NCI-H82 (cell line): ENCODE results near the gene RCSD1.

ENCODE experiments used
- DNase-seq: peaks from one replicate; lab custom pipeline; 2025; lab: John Stamatoyannopoulos, UW

RCSD1 gene

DNA sequence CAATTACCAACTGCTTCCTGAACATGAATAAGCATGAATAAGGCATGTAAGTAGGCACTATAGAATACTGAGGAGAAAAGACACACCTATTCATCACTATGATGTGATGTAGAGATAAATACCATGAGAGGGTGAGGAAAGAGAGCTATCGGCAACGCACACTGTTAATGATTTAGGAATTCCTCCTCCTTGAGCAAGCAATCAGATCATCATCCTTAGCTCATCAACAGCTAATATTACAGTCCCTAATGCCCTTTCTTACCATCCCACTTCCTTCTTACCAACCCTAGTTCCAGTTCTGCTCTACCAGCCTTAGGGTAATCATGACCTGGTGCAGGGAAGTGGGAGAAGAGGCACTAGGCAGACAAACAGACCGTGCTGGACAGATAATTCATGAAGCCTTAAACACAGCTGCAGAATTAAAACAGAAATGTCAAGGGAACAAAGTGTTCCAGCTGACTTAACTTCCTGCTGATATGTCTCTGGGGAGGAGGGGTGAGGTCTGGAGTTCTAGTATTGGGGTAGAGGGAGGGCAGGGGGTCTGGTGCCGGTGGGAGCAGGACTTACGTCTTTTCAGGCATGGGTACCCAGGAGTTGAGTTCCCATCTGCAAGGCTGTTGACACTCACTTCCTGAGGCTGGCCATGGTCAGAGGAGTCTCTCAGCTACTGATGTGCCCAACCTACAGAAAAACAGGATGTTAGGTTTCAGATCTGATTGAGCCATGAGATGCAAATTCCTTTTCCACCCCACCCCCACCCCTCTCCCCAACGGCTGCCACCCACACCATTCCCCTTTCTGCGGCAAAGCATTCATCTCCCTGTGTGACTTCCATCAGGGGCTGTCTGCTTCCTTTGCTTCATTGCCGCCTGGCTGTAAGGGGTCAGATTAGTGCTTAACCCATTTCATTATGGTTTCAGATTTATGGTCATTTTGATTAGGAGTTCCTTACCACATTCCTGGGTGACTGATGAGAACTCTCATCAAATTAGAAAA lies 12.6 kb upstream of the RCSD1 start:
- DNase-seq, result no peak

DNA sequence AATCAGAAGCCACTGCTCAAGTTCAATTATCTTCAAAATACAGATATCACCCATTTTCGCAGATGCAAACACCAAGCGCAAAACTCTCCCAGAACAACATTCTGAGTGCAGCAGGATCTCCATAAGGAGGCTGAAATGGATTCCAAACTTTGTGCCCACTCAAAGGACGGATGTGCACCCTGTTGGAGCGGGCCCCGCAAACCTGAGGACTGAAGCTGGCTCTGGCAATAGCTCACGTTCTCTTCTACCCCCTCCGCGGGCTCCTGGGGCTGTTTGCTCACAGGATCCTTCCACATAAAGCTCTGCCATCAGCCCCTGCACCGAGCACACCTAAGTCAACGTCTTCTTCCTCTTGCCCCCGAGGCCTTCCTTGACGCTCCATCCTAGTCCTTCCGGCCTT lies 11.7 kb upstream of the RCSD1 start:
- DNase-seq, result no peak

DNA sequence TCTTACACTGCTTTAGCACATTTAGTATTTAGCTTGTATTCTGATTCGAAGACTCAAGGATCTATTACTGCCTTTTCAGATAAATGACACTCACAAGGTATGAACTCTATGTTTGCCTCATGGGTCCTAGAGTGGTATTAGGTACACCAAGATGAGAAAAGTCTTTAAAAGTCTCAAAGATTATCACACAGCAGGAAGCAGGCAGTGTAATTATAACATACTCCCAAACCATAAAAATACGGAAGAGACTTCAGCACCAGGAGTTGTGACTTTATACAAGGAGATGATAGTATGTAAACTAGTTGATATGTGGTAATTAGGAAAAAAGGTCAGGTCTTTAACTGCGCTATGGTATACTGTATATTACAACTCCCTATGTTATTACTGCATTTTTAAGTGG lies 11.2 kb upstream of the RCSD1 start:
- no peak for DNase-seq

DNA sequence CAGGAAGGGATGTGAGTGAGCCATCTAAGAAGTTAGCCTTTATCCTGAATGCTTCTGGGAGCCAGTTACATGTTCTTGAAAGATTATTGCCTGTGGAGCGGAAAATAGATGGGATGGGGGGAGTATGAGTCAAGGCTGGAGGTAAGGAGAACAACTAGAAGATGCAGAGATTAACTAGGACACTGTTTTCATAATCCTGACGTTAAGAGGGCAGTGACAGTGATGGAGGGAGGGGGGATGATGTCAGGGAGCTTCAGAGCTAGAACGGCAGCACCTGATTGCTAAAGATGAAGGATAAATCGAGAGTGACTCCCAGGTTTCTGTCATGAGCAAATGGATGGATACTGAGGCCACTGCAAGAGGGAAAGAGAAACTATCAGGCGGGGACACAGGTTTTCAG lies 10.0 kb upstream of the RCSD1 start:
- peak; percentile 38 for DNase-seq

DNA sequence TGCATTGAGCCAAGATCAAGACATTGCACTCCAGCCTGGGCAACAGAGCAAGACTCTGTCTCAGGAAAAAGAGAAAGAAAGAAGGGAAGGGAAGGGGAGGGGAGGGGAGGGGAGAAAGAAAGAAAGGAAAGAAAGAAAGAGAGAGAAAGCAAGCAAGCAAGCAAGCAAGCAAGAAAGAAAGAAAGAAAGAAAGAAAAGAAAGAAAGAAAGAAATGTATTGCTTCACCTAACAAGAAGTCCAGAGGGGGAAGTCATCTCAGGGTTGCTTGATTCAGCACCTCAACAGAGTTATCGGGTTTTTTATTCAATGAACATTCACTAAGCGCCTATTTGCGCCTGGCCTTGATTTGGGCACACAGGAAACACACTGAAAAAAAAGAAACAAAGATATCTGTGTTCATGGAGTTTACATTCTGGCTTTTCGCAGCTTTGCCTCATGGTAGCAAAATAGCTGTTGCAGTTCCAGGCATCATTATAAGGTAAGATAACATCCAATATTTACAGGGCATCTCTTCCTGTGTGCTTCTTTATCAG lies 8.2 kb upstream of the RCSD1 start:
- DNase-seq, result no peak

DNA sequence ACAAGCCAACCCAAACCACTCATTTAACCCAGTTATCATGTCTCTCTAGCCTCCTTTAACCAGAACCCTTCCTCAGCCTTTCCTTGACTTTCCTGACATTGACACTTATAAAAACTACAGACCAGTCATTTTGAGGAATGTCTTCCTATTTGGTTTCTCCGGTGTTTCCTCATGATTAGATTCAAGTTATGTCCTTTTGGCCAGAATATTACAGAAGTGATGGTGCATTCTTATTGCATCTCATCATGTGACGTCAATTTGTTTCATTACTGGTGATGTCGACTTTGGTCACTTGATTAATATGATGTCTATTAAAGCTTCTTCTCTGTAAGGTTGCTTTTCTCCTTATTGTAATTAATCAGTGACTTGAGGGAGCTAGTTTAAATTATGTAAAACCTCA lies 6.1 kb upstream of the RCSD1 start:
- no peak for DNase-seq

DNA sequence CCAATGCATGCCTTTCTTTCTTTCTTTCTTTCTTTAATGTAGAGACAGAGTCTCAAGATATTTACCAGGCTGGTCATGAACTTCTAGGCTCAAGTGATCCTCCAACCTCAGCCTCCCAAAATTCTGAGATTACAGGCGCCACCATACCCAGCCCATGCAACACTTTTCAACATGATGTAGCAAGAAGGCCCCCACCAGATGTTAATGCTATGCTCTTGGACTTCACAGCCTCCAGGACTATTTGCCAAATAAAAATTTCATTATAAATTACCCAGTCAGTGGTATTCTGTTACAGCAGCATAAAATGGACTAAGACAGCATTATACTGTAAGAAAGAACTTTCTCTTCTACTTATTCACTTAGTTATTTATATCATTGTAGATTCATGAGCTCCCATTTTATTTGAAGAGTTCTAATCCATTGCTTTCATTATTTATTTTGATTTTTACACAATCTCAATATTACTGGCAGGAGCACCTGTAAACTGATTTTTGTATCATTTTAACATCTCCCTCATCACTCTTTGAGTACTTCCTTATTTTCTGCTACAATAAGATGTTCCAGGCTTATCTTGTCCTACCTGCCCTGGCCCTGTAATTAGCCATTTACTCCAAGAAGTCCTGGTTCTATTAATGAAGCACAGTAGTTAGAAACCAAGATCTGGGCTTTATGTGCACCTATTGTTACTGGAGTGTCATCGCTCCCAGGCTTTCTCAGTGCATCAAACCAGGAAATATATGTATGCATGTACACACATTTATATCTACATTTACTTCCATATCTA lies 4.8 kb upstream of the RCSD1 start:
- DNase-seq, result no peak

DNA sequence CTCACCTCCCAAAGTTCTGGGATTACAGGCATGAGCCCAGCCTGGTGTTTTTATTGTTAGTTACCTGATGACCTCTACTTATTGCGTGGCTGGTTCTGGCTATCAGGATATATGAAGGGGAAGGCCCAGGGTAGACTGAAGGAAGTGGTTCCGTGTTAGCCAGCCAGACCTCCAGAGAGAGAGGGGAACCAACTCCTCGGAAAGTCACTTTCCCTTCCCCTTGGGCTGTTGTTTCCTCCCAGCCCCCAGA lies 2.5 kb upstream of the RCSD1 start:
- DNase-seq, result no peak

DNA sequence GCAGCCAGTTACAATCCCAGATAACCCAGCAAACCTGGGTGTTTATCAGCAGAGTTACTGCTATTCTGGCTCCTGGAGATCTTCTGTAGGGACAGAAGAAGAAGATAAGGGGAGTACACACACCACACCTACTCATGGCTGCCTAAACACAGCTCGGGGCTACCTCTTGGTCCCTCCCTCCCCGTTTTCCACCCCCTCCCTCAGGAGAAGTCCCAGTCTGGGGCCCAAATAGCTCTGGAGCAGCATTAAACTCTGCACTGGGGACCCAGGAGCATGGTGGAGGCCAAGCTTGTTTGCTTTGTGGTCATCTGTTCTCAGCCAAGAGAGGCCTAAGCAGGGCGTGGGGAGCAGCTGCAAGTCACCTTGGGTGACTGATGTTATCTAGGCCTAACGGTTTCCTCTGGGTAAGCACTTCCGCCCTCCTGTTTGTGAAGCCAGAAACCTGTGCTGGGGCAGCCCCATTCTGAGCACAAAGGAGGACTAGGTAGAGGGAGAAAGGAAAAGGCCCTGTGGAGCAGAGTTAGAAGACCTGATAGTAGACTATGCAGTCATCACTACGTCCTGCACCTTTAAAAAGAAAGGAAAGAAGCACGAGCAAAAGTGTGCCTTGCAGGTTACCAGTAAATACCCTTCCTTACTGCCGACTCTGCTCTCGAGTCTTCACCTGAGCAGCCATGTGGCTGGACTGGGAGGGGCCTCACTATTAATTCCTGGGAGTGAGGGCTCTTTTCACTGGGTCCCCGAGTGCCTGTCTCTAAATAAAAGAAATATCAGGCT lies 2.0 kb upstream of the RCSD1 start:
- DNase-seq, result no peak

DNA sequence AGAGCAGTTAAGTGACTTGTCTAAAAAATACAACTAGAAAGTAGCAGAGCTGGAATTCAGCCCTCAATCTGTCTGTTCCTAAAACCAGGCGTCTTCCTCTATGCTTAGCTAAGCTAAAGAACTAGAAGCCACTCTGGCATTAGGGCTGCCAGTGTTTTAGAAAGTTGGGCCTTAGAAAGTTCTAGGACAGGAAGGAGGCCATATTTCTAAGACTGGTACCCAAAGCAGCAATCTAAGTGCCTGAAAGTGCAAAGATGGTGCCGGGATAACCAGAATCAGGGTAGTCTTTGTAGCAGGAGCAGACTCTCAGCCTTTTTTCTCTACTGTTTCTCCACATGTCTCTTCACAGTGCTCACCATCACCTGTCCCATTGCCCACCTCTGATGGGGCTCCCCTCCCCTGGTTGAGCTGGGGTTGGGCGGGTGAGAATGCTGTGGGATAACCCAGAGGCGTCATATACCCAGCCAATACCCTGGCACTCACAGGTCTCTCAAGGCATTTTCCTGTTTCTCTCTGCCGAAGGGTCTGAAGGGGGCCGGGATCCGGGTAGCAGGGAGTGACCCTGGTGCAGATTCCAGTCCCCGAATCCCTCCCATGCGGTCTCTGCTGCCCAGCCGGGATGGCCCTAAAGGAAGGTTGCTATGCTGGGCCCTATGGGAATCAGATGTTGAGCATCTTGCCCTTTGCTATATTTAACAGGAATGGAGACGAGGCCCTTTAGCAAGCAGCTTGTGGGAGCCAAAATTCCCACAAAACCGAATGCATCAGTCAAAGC lies 1.1 kb upstream of the RCSD1 start:
- DNase-seq, result no peak

DNA sequence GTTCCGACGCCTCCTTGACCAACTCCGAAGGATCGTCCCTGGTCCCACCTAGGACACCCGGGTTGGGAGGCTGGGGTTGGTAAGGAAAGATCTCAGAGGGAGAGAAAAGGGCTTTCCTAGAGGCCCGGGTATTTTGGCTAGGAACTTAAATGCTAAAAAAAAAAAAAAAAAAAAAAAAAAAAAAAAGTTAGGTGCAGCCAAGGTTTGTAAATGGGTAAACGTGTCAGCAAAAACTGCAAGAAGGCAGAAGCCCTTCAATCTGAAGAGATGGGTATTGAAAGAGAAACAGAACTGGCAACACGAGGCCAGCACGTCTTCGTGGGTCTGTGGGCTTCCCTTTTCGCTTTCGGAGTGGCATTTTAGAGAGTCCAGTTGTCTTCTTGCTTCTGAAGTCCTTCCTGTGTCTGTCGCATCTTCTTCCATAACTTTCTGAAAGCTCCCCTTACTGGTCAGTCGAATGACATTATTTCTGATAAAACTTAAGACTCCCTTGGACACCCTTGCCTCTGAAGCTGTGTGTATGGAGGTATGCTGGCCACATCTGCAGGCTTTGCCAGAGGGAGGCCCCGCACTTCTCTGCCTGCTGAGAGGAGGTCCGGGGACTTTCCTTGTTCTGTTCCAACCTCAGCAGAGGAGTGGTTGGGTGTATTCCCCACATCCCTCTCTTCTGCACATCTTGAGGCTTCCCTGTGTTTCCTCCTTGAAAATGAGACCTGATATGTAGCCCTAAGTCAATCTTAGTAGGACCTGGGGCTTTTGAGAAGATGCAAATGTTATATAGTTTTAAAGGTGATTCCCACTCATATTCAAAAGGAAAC lies 745 bp downstream of the RCSD1 start:
- DNase-seq, result no peak

DNA sequence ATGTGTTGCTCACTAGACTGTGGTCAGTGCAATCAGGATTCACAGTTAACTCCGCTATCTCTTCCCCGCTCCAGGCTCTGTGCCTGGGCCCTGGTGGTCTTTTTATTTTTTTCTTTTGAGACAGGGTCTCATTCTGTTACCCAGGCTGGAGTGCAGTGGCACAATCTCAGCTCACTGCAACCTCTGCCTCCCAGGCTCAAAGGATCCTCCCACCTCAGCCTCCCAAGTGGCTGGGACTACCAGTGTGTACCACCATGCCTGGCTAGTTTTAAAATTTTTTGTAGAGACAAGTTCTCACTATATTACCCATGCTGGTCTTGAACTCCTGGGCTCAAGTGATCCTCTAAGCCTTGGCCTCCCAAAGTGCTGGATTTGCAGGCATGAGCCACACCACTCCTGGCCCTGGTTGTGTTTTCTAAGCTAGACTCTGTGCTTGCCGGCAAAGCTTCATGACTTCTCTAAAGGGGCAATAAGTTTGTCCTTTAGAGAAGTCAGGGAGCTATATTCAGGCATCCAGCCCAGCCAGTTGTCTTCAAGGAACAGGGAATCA lies 1.4 kb downstream of the RCSD1 start:
- DNase-seq, result no peak

DNA sequence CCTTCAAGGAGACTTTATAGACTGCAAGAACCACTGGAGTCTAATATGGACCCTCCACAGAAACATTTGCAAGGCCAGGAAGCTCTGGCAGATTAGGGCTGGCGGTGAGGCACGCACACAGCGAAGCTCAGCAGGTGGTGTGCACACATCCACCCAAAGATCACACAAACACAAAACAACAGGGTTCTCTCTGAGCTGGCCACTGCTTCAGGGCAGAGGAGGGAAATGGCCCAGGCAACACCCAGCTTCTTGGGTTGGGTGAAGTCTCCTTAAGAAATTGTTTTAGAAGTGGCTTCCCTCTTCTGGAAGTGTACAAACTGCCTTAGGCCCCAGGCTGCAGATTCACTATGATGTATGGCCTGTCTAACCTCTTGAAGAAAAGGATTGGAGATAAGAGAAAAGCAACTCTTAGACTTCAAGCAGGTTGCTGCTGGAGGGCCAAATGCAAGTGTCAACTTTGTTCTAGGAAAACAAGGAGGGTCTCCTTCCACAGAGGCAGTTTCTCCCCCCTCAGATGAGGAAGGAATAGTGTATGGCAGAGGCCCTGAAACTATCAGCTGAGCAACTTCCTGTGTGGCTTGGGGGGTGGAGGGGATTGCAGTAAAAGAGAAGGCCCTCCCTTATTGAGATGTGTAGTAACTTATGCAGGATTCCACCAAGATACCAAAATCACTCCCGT lies 2.0 kb downstream of the RCSD1 start:
- DNase-seq, result no peak

DNA sequence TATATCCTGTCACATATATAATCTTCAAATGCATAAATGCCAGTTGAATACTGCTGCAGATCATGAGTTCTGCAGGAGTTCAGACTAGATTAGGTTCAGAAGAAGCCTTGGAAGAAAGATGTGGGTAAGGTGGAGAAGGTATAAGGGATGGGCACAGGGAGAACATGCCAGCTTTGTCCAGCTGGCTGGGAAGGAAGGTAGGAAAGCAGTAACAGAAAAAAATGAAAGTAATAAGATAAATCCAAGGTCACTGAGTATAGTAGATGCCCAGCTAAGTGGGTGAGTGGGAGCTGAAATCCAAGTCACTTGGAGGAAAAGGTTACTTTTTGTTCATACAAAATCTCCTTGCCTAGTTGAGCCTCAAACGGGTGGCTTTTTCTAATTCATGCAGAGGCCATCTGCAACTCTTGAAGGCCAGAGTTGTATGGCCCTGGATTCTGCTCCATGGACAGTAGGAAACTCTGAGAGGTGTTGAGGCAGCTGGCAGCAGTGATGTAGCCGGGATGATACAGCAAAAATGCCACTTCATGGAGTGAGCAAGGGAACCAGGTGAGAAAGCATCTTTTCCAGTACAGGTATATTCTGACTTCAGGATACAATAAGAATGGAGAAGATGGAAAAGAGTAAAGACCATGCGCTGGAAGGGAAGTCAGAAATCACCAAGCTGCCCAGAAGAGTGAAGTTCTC lies 3.4 kb downstream of the RCSD1 start:
- no peak for DNase-seq

DNA sequence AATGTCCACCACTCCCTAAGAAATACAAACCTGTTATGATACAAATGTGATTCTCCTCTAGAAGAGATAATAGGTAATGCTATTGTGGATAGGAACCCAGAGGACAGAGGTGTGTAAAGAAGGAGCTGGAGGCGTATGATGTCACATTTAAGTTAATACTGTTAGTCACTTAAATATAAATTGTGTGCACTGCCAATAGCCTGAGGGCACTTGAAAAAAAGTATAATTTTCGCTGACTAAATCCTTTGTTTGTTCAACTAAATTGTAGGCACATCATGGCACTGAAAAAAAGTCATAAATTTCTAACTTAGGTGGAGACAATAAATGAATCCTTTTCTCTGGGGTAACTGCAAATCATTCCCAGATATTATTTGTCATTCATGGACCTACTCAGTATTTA lies 4.4 kb downstream of the RCSD1 start:
- DNase-seq, result no peak

DNA sequence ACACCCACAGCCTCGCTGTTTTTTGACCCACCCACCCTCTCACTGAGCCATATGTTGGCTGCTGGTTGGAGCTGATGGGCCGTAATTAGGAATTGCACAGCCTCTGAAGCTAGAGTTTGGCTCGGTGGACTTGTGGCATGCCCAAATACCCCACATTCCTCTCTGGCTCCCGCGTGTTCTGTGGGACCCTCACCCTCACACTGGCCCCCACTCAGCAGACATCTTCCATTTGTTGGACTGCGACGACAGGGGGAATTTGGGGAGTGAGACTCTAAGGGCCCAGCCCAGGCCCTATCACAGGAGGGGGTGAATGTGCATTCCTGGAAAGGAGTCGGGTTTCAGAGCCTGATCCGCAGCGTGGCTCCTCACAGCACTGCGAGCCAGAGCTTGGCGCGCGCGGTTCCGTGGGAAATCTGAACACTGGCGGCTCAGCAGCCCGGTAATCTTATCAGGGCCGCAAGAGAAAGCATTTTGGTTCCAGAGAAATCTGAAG lies 5.2 kb downstream of the RCSD1 start:
- peak; percentile 88 for DNase-seq

DNA sequence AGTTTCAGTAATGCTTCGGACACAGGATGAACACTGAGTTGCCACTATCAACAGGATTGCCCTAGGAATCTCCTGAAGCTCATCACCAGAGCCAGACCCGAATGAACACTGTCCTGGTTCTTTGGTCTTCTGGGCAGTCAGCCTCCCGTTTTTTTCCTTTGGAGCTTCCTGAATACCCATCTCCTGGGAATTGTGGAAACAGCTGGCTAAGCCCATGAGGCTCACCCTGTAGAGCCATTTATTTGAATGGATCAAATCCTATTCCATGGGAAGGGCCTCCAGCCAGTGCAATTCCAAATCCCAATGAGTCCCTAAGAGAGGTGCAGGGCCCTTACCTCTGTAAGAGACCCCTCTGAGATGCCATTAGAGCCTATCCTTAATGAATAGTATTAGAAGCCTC lies 5.9 kb downstream of the RCSD1 start:
- peak; percentile 91 for DNase-seq

DNA sequence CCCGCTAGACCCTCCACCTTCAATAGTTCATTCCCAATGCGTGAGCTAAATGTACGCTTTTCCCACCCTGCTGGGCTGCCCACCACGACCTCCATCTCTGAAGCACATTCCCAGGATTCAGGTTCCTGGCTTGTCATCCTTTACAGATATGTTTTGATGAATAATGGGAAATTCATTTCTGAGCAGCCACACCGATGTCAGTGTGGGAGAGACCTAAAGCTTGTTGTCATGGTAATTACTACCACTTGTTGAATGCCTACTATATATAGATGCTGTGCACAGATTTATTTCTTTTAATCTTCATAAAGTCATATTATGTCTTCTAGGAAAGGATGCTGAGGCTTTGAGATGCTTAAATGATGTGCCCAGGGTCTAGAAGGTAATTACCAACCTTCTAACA lies 8.0 kb downstream of the RCSD1 start:
- DNase-seq, result no peak

DNA sequence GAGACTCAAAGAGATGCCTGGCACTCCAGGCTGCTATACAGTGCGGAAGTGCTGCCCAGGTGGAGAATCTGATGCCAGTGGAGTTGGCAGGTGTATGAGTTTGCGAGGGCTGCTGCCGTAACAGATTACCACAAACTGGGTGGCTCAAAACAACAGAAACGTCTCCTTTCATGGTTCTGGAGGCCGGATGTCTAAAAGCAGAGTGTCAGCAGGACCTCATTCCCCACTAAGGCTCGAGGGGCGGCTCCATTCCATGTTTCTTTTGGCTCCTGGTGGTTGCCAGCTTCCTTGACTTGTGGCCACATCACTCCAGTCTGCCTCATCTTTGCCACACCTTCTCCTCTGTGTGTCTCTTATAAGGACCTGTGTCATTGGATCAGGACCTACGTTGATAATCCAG lies 10.0 kb downstream of the RCSD1 start:
- no peak for DNase-seq
